GM12878 (cell line): ENCODE results near the gene CHAT. TPM values are rescaled to one million over a fixed set of nuclear protein-coding genes. Genes with fewer than 3 reads are reported as not detected.

Source experiments
- ATAC-seq: fragments of 200-7000 bp; cut with Tn5 transposase; 3 replicates; pipeline ENCODE4 v1.9.1; 2020; ENCODE audit warnings: mild to moderate bottlenecking, moderate library complexity
- Bru-seq: library from RNA; stranded (reverse); fragments of 400-500 nt; gene quantifications from one replicate; lab custom pipeline; 2021; lab: Mats Ljungman, UMichigan
- BruChase-seq, 2 experiments: library from RNA; stranded (reverse); fragments of 400-500 nt; gene quantifications; one replicate each; lab custom pipeline; 2021; lab: Mats Ljungman, UMichigan
- BruUV-seq: library from RNA; stranded (reverse); fragments of 400-500 nt; replicated peaks from 2 replicates; lab custom pipeline; 2021; lab: Mats Ljungman, UMichigan
- CTCF ChIA-PET: fragments of 300-600 bp; sonication (Branson Sonifier 250); formaldehyde crosslinking; extraction: SDS; loops from one replicate; lab custom pipeline; 2021; ENCODE audit warnings: inconsistent platforms; lab: Yijun Ruan, JAX
- POLR2A ChIA-PET: fragments of 350-600 bp; formaldehyde crosslinking; extraction: SDS; loops from one replicate; lab custom pipeline; 2021; ENCODE audit warnings: inconsistent platforms; lab: Charles Lee
- RAD21 ChIA-PET: fragments of 300-600 bp; sonication (Branson Sonifier 250); formaldehyde crosslinking; loops from one replicate; lab custom pipeline; 2023; ENCODE audit warnings: antibody characterized with exemption; ENCODE audit not compliant: unreplicated experiment; lab: Charles Lee
- SMC1A ChIA-PET: fragments of 300-600 bp; sonication (Branson Sonifier 250); formaldehyde crosslinking; loops from one replicate; lab custom pipeline; 2023; ENCODE audit not compliant: unreplicated experiment, uncharacterized antibody; lab: Charles Lee
- DNase-seq: peaks from one replicate; pipeline ENCODE4 v3.0.0-alpha.2; 2011; ENCODE audit warnings: low read depth, low spot score
- FAIRE-seq: peaks from 3 replicates; lab custom pipeline; 2011; peaks lifted over from hg19 to GRCh38; lab: Jason Lieb, UNC
- H2AFZ ChIP-seq: 2 replicates; pipeline ENCODE4 v1.6.0; 2011; ENCODE audit warnings: low read depth, low read length, control low read depth; ENCODE audit not compliant: control insufficient read depth
- H3K27ac ChIP-seq: 2 replicates; pipeline ENCODE4 v1.5.1; 2011; ENCODE audit warnings: control low read depth; ENCODE audit not compliant: control insufficient read depth, insufficient read depth
- H3K27me3 ChIP-seq, 2 experiments: replicated peaks in 1 of 2; 2 replicates each; pipeline versions ENCODE4 v1.6.0 to v1.6.1; 2011; ENCODE audit warnings: low read length in 1 of 2; ENCODE audit not compliant: control insufficient read depth in 2 of 2, insufficient read depth in 2 of 2
- H3K36me3 ChIP-seq, 2 experiments: 2 replicates each; pipeline ENCODE4 v1.5.1; 2011; ENCODE audit warnings: low read length in 1 of 2; ENCODE audit not compliant: control insufficient read depth in 2 of 2, insufficient read depth in 2 of 2
- H3K4me1 ChIP-seq: 2 replicates; pipeline ENCODE4 v1.6.1; 2011; ENCODE audit warnings: mild to moderate bottlenecking, low read length, moderate library complexity, mixed read lengths; ENCODE audit not compliant: control insufficient read depth, insufficient read depth
- H3K4me2 ChIP-seq: 2 replicates; pipeline ENCODE4 v1.6.0; 2011; ENCODE audit warnings: control low read depth; ENCODE audit not compliant: control insufficient read depth, insufficient read depth
- H3K4me3 ChIP-seq: fragments of 200-600 bp; sonication (generic); 2 replicates; pipeline ENCODE4 v1.5.1; 2016
- H3K79me2 ChIP-seq: 2 replicates; pipeline ENCODE4 v1.6.0; 2011; ENCODE audit warnings: low read length; ENCODE audit not compliant: control insufficient read depth, insufficient read depth
- H3K9ac ChIP-seq: 2 replicates; pipeline ENCODE4 v1.8.0; 2011; ENCODE audit warnings: low read length, control low read depth, mixed read lengths; ENCODE audit not compliant: control insufficient read depth, insufficient read depth
- H3K9me3 ChIP-seq: replicated peaks from 3 replicates; pipeline ENCODE4 v1.5.1; 2011; ENCODE audit warnings: mild to moderate bottlenecking, low read length; ENCODE audit not compliant: control insufficient read depth, insufficient read depth
- H4K20me1 ChIP-seq: 2 replicates; pipeline ENCODE4 v1.6.0; 2011; ENCODE audit not compliant: control insufficient read depth, insufficient read depth
- BCLAF1 ChIP-seq: fragments of 450-650 bp; IDR thresholded peaks from 2 replicates; pipeline ENCODE4 v1.6.1; 2017; ENCODE audit warnings: antibody characterized with exemption, mild to moderate bottlenecking, moderate library complexity
- MYC ChIP-seq: IDR thresholded peaks from 2 replicates; pipeline ENCODE4 v1.6.1; 2011; ENCODE audit warnings: mild to moderate bottlenecking, low read length, moderate library complexity, inconsistent platforms; ENCODE audit not compliant: insufficient read depth, insufficient replicate concordance, insufficient read length, severe bottlenecking
- NFIC ChIP-seq: IDR thresholded peaks from 2 replicates; pipeline ENCODE4 v1.6.1; 2012; ENCODE audit warnings: low read depth, mild to moderate bottlenecking, inconsistent platforms, low read length, moderate library complexity
- NKRF ChIP-seq: fragments of 450-650 bp; conservative IDR thresholded peaks from 2 replicates; pipeline ENCODE4 v1.6.1; 2017; ENCODE audit warnings: mild to moderate bottlenecking, moderate library complexity
- SKIL ChIP-seq: fragments of 450-650 bp; IDR thresholded peaks from 2 replicates; pipeline ENCODE4 v1.6.1; 2017; ENCODE audit warnings: mild to moderate bottlenecking, low read depth, inconsistent platforms; ENCODE audit not compliant: poor library complexity, severe bottlenecking
- SUZ12 ChIP-seq: fragments of 200-600 bp; sonication (generic); IDR thresholded peaks from one replicate; pipeline ENCODE4 v1.6.1; 2018; ENCODE audit warnings: antibody characterized with exemption, mild to moderate bottlenecking; ENCODE audit not compliant: unreplicated experiment
- TARDBP ChIP-seq: IDR thresholded peaks from 2 replicates; pipeline ENCODE4 v1.6.1; 2016; ENCODE audit warnings: borderline replicate concordance
- YBX1 ChIP-seq: fragments of 450-650 bp; IDR thresholded peaks from 2 replicates; pipeline ENCODE4 v1.6.1; 2016; ENCODE audit warnings: antibody characterized with exemption
- WGBS: methylation state at CpG from one replicate; pipeline ENCODE4 v1.1.6; 2016; ENCODE audit warnings: low lambda C conversion rate; ENCODE audit not compliant: insufficient replicate concordance, insufficient coverage; ENCODE audit errors: missing lambda C conversion rate; 5-methylcytosine and 5-hydroxymethylcytosine counted together
- in situ Hi-C: fragments of 300-500 bp; cut with MboI; formaldehyde crosslinking; loops from 9 replicates; pipeline ENCODE4 v1.14.3; 2018; ENCODE audit warnings: mixed read lengths
- intact Hi-C: fragments of 100-400 bp; cut with micrococcal nuclease; formaldehyde crosslinking; loops from one replicate; pipeline ENCODE4 v1.14.2; 2022; ENCODE audit not compliant: unreplicated experiment
- long read RNA-seq, 2 experiments: library from polyadenylated mRNA; unstranded; transcript quantifications; one replicate each; pipeline ENCODE4 v2.0.0, GENCODE V29; 2019 to 2020
- polyA minus RNA-seq, 3 experiments: library from RNA; depleted of rRNA, polyadenylated mRNA; stranded (reverse); fragments of >200 nt; gene quantifications; 2 replicates each; pipeline ENCODE4 v1.2.3, GENCODE V29; 2011
- polyA plus RNA-seq, 11 experiments: library from polyadenylated mRNA; depleted of rRNA in 4 of 11; unstranded in 6 of 11; stranded (reverse) in 5 of 11; fragments of >200 nt; fragmentation: Nextera tagmentation in 4 of 11; fragmentation: Illumina TruSeq in 1 of 11; extraction: Ambion mirVana in 4 of 11; extraction: Trizol in 1 of 11; gene quantifications; 1 replicate in 1 of 11; 2 replicates in 10 of 11; pipeline versions ENCODE4 v1.2.1 to v1.2.3, GENCODE V29; 2011 to 2016; ENCODE audit warnings: inconsistent platforms in 2 of 11, missing spikeins in 2 of 11, low read depth in 1 of 11
- total RNA-seq, 4 experiments: library from RNA; depleted of rRNA in 3 of 4; stranded (reverse); fragments of >200 nt in 3 of 4; fragmentation: Illumina TruSeq in 1 of 4; extraction: Trizol in 1 of 4; gene quantifications; 2 replicates each; pipeline versions ENCODE4 v1.2.1 to v1.2.3, GENCODE V29; 2013 to 2021
- TF ChIP-seq, protein P1 (sequence below): fragments of 450-650 bp; IDR thresholded peaks from 2 replicates; pipeline ENCODE4 v1.6.1; 2017; ENCODE audit warnings: mild to moderate bottlenecking, moderate library complexity

The CHAT gene
- not detected in 2 replicates for total RNA-seq (2013; cell fraction: nucleolus; rRNA removed)
- total RNA-seq (2014; rRNA removed) (not detected in 2 replicates), total RNA-seq (2014; rRNA removed; fragmentation: Illumina TruSeq; extraction: Trizol) (not detected in 2 replicates), total RNA-seq (2021) (not detected in 2 replicates), polyA plus RNA-seq (2011; rRNA removed) (not detected in 2 replicates), polyA plus RNA-seq (2014; fragmentation: Illumina TruSeq; extraction: Trizol) (not detected in 2 replicates), polyA plus RNA-seq (2014; fragmentation: Nextera tagmentation; extraction: Ambion mirVana) (not detected), polyA plus RNA-seq (2014; rRNA removed) (not detected in 2 replicates), polyA plus RNA-seq (2016; fragmentation: Nextera tagmentation; extraction: Ambion mirVana) (not detected), polyA minus RNA-seq (2011; rRNA and poly(A)+ RNA removed) (not detected in 2 replicates), Bru-seq, nascent RNA (percentile 2 among the genes with signal in this experiment), BruChase-seq, experiment 1, labeled RNA remaining after a 6-hour chase (not detected), BruChase-seq, experiment 2, labeled RNA remaining after a 2-hour chase (not detected)
- polyA plus RNA-seq (2011; ENCODE audit: low read depth), result not detected
- not detected in 2 replicates for polyA plus RNA-seq (2011; cell fraction: cytosol; rRNA removed)
- not detected in 2 replicates for polyA plus RNA-seq (2011; cell fraction: nucleus; rRNA removed)
- not detected in 2 replicates for polyA plus RNA-seq (2012)
- polyA minus RNA-seq (2011; cell fraction: cytosol; rRNA and poly(A)+ RNA removed), result not detected in 2 replicates
- polyA minus RNA-seq (2011; cell fraction: nucleus; rRNA and poly(A)+ RNA removed), result not detected in 2 replicates
- long read RNA-seq, experiment 1, result 0 reads
- long read RNA-seq, experiment 2, result 0 reads

- intact Hi-C loops, result no loop called here
- ChIA-PET SMC1A (no interaction called here), RAD21 (no interaction called here), POLR2A (interaction anchor here (0.5 kb wide), 1 partner anchor 195 kb away, joined by 3 read pairs; no protein-coding TSS in a partner anchor), CTCF (no interaction called here)
- H2AFZ ChIP-seq, result no peak within 1 kb of the TSS
- FAIRE-seq (no peak), DNase-seq (no peak), ATAC-seq (no peak)
- in situ Hi-C loops, result no loop called here
- H3K27ac ChIP-seq, result no peak within 1 kb of the TSS
- peaks cover 4% of the 10 kb centered on the region; the same call in 1 of the 3 replicates for H3K9me3 ChIP-seq
- H3K27me3 ChIP-seq, result peaks cover 17 to 22% of the 10 kb centered on the region in 2 experiments
- no peak within 1 kb of the TSS for H3K9ac ChIP-seq
- no peak within 1 kb of the TSS for H3K4me2 ChIP-seq
- WGBS, result 15% methylated on average over 3 of the region's 10 CpGs
- no peaks in the 10 kb centered on the region for H3K4me1 ChIP-seq
- no peaks in the 10 kb centered on the region for H3K36me3 ChIP-seq
- BruUV-seq, result no TSS peak
- no peaks in the 10 kb centered on the region for H3K79me2 ChIP-seq
- H4K20me1 ChIP-seq, result no peaks in the 10 kb centered on the region
- H3K4me3 ChIP-seq, result no peak within 1 kb of the TSS
- TF ChIP-seq YBX1 (no peak), BCLAF1 (no peak), SUZ12 (no peak), TARDBP (no peak), SKIL (no peak), MYC (no peak), NFIC (no peak), NKRF (no peak)
- TF ChIP-seq, protein P1, sequence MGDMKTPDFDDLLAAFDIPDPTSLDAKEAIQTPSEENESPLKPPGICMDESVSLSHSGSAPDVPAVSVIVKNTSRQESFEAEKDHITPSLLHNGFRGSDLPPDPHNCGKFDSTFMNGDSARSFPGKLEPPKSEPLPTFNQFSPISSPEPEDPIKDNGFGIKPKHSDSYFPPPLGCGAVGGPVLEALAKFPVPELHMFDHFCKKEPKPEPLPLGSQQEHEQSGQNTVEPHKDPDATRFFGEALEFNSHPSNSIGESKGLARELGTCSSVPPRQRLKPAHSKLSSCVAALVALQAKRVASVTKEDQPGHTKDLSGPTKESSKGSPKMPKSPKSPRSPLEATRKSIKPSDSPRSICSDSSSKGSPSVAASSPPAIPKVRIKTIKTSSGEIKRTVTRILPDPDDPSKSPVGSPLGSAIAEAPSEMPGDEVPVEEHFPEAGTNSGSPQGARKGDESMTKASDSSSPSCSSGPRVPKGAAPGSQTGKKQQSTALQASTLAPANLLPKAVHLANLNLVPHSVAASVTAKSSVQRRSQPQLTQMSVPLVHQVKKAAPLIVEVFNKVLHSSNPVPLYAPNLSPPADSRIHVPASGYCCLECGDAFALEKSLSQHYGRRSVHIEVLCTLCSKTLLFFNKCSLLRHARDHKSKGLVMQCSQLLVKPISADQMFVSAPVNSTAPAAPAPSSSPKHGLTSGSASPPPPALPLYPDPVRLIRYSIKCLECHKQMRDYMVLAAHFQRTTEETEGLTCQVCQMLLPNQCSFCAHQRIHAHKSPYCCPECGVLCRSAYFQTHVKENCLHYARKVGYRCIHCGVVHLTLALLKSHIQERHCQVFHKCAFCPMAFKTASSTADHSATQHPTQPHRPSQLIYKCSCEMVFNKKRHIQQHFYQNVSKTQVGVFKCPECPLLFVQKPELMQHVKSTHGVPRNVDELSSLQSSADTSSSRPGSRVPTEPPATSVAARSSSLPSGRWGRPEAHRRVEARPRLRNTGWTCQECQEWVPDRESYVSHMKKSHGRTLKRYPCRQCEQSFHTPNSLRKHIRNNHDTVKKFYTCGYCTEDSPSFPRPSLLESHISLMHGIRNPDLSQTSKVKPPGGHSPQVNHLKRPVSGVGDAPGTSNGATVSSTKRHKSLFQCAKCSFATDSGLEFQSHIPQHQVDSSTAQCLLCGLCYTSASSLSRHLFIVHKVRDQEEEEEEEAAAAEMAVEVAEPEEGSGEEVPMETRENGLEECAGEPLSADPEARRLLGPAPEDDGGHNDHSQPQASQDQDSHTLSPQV, result no peak
These were observed at the start of gene CHAT for GRCh38 chr10:49613882-49614241. Gene CHAT, plus strand, starts transcription at chr10:49614037. Its CDS starts 153 bp downstream, at chr10:49614190.
